WTC11 (cell line): ENCODE data around the gene ARHGDIG. TPM values are rescaled to one million over a fixed set of nuclear protein-coding genes. Genes with fewer than 3 reads are reported as not detected.
A peak's percentile ranks its signal among the peaks of the same experiment; 100 is the strongest.

Experiments used
- ATAC-seq: fragments of 200-7000 bp; cut with Tn5 transposase; 2 replicates; pipeline ENCODE4 v1.10.0; 2021; ENCODE audit warnings: mild to moderate bottlenecking, moderate library complexity
- CTCF ChIA-PET: fragments of 300-600 bp; sonication (Branson Sonifier 250); formaldehyde crosslinking; loops from one replicate; lab custom pipeline; 2021; ENCODE audit warnings: antibody characterized with exemption; lab: Charles Lee
- POLR2A ChIA-PET: fragments of 350-600 bp; sonication (Branson Sonifier 250); formaldehyde crosslinking; loops from one replicate; lab custom pipeline; 2021; ENCODE audit warnings: antibody characterized with exemption; lab: Charles Lee
- DNase-seq: peaks from one replicate; pipeline ENCODE4 v3.0.0; 2021; ENCODE audit warnings: low spot score
- H3K27ac Mint-ChIP-seq: 2 replicates; pipeline ENCODE4 v1.8.0; 2021; ENCODE audit warnings: mixed read lengths
- H3K27me3 Mint-ChIP-seq: 2 replicates; pipeline ENCODE4 v1.8.0; 2021; ENCODE audit warnings: low read depth, mild to moderate bottlenecking, moderate library complexity, mixed read lengths
- H3K36me3 Mint-ChIP-seq: 2 replicates; pipeline ENCODE4 v1.8.0; 2021; ENCODE audit warnings: mixed read lengths
- H3K4me1 Mint-ChIP-seq: 2 replicates; pipeline ENCODE4 v1.8.0; 2022; ENCODE audit warnings: mixed read lengths
- H3K4me3 Mint-ChIP-seq: 2 replicates; pipeline ENCODE4 v1.8.0; 2021; ENCODE audit warnings: mild to moderate bottlenecking, moderate library complexity, mixed read lengths
- H3K9me3 Mint-ChIP-seq: 2 replicates; pipeline ENCODE4 v1.8.0; 2021; ENCODE audit warnings: mixed read lengths
- CREB1 ChIP-seq: sonication (generic); formaldehyde crosslinking; IDR thresholded peaks from 2 replicates; pipeline ENCODE4 v1.8.0; 2023; ENCODE audit warnings: mild to moderate bottlenecking, missing genetic modification reagents
- ELF4 ChIP-seq: sonication (generic); formaldehyde crosslinking; IDR thresholded peaks from 2 replicates; pipeline ENCODE4 v1.8.1; 2022; ENCODE audit warnings: low read depth, mild to moderate bottlenecking, moderate library complexity, missing genetic modification reagents
- GRHL2 ChIP-seq: fragments of 250-450 bp; sonication (Bioruptor Pico); IDR thresholded peaks from 2 replicates; pipeline ENCODE4 v1.8.0; 2022; ENCODE audit warnings: mild to moderate bottlenecking, moderate library complexity; ENCODE audit not compliant: insufficient replicate concordance, severe bottlenecking
- NR1H2 ChIP-seq: sonication (generic); formaldehyde crosslinking; IDR thresholded peaks from 2 replicates; pipeline ENCODE4 v1.9.0; 2021; ENCODE audit warnings: mild to moderate bottlenecking, moderate library complexity, missing genetic modification reagents
- SMAD3 ChIP-seq: sonication (generic); formaldehyde crosslinking; IDR thresholded peaks from 2 replicates; pipeline ENCODE4 v1.8.0; 2022; ENCODE audit warnings: missing genetic modification reagents, mild to moderate bottlenecking, borderline replicate concordance
- ZBTB21 ChIP-seq: sonication (generic); formaldehyde crosslinking; IDR thresholded peaks from 2 replicates; pipeline ENCODE4 v1.8.1; 2023; ENCODE audit warnings: mild to moderate bottlenecking, missing genetic modification reagents, borderline replicate concordance
- ZNF396 ChIP-seq: fragments of 250-450 bp; sonication (Bioruptor Pico); IDR thresholded peaks from 2 replicates; pipeline ENCODE4 v1.8.0; 2021; ENCODE audit warnings: mild to moderate bottlenecking, moderate library complexity, borderline replicate concordance
- total RNA-seq: library from RNA; stranded (reverse); gene quantifications from 3 replicates; pipeline ENCODE4 v1.2.3, GENCODE V29; 2021
- TF ChIP-seq, protein P1 (sequence below): sonication (generic); formaldehyde crosslinking; IDR thresholded peaks from 2 replicates; pipeline ENCODE4 v1.8.1; 2023; ENCODE audit warnings: mild to moderate bottlenecking, missing genetic modification reagents, moderate library complexity
- TF ChIP-seq, protein P2 (sequence below): fragments of 250-450 bp; sonication (Bioruptor Pico); IDR thresholded peaks from 2 replicates; pipeline ENCODE4 v1.8.0; 2021; ENCODE audit warnings: mild to moderate bottlenecking
- TF ChIP-seq, protein P3 (sequence below): sonication (generic); formaldehyde crosslinking; IDR thresholded peaks from 2 replicates; pipeline ENCODE4 v1.8.0; 2022; ENCODE audit warnings: mild to moderate bottlenecking, missing genetic modification reagents
- TF ChIP-seq, protein P4 (sequence below): sonication (generic); formaldehyde crosslinking; conservative IDR thresholded peaks from 2 replicates; pipeline ENCODE4 v1.8.1; 2022; ENCODE audit warnings: mild to moderate bottlenecking, missing genetic modification reagents
- TF ChIP-seq, protein P5 (sequence below): fragments of 250-450 bp; sonication (Bioruptor Pico); IDR thresholded peaks from 2 replicates; pipeline ENCODE4 v1.9.0; 2021; ENCODE audit warnings: mild to moderate bottlenecking, borderline replicate concordance
- TF ChIP-seq, protein P6 (sequence below): sonication (generic); formaldehyde crosslinking; IDR thresholded peaks from 2 replicates; pipeline ENCODE4 v1.8.1; 2023; ENCODE audit warnings: mild to moderate bottlenecking, missing genetic modification reagents
- TF ChIP-seq, protein P7 (sequence below): sonication (generic); formaldehyde crosslinking; IDR thresholded peaks from 2 replicates; pipeline ENCODE4 v1.8.0; 2022; ENCODE audit warnings: missing genetic modification reagents
- TF ChIP-seq, protein P8 (sequence below): sonication (generic); formaldehyde crosslinking; IDR thresholded peaks from 2 replicates; pipeline ENCODE4 v1.8.0; 2022; ENCODE audit warnings: mild to moderate bottlenecking, missing genetic modification reagents

The ARHGDIG gene
- total RNA-seq, 1 experiment from 2014 or later: 4.0 TPM

DNA sequence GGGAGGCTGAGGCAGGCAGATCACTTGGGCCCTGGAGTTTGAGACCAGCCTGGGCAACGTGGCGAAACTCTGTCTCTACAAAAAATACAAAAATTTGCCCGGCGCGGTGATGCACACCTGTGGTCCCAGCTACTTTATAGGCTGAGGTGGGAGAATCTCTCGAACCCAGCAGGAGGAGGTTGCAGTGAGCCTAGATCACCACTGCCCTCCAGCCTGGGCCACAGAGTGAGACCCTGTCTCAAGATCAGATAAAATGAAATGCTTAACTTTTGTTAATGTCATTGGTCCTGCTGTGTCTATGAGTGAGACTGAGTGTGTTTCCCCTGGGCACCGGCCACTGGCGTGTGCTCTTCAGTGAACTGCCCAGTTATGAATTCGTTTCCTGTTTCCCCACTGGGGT is 35.3 kb upstream of the ARHGDIG start (continued):
- TF ChIP-seq ZNF396 (CRISPR knock-in tag): no peak
- TF ChIP-seq, protein P1, sequence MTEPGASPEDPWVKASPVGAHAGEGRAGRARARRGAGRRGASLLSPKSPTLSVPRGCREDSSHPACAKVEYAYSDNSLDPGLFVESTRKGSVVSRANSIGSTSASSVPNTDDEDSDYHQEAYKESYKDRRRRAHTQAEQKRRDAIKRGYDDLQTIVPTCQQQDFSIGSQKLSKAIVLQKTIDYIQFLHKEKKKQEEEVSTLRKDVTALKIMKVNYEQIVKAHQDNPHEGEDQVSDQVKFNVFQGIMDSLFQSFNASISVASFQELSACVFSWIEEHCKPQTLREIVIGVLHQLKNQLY: no peak
- TF ChIP-seq, protein P2, sequence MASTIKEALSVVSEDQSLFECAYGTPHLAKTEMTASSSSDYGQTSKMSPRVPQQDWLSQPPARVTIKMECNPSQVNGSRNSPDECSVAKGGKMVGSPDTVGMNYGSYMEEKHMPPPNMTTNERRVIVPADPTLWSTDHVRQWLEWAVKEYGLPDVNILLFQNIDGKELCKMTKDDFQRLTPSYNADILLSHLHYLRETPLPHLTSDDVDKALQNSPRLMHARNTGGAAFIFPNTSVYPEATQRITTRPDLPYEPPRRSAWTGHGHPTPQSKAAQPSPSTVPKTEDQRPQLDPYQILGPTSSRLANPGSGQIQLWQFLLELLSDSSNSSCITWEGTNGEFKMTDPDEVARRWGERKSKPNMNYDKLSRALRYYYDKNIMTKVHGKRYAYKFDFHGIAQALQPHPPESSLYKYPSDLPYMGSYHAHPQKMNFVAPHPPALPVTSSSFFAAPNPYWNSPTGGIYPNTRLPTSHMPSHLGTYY: no peak

DNA sequence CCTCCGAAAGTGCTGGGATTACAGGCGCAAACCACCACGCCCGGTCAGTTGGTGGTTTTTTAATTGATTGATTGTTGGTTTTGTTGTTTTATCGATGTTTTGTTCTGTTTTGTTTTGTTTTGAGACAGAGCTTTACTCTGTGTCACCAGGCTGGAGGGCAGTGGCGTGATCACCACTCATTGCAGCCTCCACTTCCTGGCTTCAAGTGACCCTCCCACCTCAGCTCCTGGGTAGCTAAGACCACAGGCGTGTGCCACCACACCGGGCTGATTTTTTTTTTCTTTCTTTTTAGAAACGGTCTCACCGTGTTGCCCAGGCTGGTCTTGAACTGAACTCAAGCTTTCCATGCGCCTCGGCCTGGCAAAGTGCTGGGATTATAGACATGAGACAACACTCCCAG is 33.4 kb upstream of the ARHGDIG start:
- H3K4me1 Mint-ChIP-seq: no peaks in the 10 kb centered on the region
- H3K9me3 Mint-ChIP-seq: no peaks in the 10 kb centered on the region
- H3K4me3 Mint-ChIP-seq: no peak overlapping the region
- ATAC-seq (no peak), DNase-seq (no peak)
- H3K27me3 Mint-ChIP-seq: no peaks in the 10 kb centered on the region
- POLR2A ChIA-PET: interaction anchor here (0.6 to 0.9 kb wide), 2 partner anchors 9 to 16 kb away, joined by 3 to 4 read pairs; no protein-coding TSS in a partner anchor
- peaks cover 6% of the 10 kb centered on the region; the same call in 1 of the 2 replicates for H3K36me3 Mint-ChIP-seq
- CTCF ChIA-PET: interaction anchor here (2.1 kb wide), 1 partner anchor 106 kb away, joined by 5 read pairs; no protein-coding TSS in a partner anchor
- TF ChIP-seq, protein P3, sequence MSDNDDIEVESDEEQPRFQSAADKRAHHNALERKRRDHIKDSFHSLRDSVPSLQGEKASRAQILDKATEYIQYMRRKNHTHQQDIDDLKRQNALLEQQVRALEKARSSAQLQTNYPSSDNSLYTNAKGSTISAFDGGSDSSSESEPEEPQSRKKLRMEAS (CRISPR knock-in tag): no peak
- TF ChIP-seq, protein P4, sequence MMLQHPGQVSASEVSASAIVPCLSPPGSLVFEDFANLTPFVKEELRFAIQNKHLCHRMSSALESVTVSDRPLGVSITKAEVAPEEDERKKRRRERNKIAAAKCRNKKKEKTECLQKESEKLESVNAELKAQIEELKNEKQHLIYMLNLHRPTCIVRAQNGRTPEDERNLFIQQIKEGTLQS (CRISPR knock-in tag): no peak
- TF ChIP-seq, protein P5, sequence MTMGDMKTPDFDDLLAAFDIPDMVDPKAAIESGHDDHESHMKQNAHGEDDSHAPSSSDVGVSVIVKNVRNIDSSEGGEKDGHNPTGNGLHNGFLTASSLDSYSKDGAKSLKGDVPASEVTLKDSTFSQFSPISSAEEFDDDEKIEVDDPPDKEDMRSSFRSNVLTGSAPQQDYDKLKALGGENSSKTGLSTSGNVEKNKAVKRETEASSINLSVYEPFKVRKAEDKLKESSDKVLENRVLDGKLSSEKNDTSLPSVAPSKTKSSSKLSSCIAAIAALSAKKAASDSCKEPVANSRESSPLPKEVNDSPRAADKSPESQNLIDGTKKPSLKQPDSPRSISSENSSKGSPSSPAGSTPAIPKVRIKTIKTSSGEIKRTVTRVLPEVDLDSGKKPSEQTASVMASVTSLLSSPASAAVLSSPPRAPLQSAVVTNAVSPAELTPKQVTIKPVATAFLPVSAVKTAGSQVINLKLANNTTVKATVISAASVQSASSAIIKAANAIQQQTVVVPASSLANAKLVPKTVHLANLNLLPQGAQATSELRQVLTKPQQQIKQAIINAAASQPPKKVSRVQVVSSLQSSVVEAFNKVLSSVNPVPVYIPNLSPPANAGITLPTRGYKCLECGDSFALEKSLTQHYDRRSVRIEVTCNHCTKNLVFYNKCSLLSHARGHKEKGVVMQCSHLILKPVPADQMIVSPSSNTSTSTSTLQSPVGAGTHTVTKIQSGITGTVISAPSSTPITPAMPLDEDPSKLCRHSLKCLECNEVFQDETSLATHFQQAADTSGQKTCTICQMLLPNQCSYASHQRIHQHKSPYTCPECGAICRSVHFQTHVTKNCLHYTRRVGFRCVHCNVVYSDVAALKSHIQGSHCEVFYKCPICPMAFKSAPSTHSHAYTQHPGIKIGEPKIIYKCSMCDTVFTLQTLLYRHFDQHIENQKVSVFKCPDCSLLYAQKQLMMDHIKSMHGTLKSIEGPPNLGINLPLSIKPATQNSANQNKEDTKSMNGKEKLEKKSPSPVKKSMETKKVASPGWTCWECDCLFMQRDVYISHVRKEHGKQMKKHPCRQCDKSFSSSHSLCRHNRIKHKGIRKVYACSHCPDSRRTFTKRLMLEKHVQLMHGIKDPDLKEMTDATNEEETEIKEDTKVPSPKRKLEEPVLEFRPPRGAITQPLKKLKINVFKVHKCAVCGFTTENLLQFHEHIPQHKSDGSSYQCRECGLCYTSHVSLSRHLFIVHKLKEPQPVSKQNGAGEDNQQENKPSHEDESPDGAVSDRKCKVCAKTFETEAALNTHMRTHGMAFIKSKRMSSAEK: no peak
- TF ChIP-seq, protein P6, sequence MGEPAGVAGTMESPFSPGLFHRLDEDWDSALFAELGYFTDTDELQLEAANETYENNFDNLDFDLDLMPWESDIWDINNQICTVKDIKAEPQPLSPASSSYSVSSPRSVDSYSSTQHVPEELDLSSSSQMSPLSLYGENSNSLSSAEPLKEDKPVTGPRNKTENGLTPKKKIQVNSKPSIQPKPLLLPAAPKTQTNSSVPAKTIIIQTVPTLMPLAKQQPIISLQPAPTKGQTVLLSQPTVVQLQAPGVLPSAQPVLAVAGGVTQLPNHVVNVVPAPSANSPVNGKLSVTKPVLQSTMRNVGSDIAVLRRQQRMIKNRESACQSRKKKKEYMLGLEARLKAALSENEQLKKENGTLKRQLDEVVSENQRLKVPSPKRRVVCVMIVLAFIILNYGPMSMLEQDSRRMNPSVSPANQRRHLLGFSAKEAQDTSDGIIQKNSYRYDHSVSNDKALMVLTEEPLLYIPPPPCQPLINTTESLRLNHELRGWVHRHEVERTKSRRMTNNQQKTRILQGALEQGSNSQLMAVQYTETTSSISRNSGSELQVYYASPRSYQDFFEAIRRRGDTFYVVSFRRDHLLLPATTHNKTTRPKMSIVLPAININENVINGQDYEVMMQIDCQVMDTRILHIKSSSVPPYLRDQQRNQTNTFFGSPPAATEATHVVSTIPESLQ: no peak
- no peak for TF ChIP-seq GRHL2 (CRISPR knock-in tag)
- no peak for TF ChIP-seq ELF4 (CRISPR knock-in tag)
- TF ChIP-seq, protein P1: no peak
- TF ChIP-seq SMAD3 (CRISPR knock-in tag): no peak
- TF ChIP-seq CREB1: no peak
- TF ChIP-seq, protein P7, sequence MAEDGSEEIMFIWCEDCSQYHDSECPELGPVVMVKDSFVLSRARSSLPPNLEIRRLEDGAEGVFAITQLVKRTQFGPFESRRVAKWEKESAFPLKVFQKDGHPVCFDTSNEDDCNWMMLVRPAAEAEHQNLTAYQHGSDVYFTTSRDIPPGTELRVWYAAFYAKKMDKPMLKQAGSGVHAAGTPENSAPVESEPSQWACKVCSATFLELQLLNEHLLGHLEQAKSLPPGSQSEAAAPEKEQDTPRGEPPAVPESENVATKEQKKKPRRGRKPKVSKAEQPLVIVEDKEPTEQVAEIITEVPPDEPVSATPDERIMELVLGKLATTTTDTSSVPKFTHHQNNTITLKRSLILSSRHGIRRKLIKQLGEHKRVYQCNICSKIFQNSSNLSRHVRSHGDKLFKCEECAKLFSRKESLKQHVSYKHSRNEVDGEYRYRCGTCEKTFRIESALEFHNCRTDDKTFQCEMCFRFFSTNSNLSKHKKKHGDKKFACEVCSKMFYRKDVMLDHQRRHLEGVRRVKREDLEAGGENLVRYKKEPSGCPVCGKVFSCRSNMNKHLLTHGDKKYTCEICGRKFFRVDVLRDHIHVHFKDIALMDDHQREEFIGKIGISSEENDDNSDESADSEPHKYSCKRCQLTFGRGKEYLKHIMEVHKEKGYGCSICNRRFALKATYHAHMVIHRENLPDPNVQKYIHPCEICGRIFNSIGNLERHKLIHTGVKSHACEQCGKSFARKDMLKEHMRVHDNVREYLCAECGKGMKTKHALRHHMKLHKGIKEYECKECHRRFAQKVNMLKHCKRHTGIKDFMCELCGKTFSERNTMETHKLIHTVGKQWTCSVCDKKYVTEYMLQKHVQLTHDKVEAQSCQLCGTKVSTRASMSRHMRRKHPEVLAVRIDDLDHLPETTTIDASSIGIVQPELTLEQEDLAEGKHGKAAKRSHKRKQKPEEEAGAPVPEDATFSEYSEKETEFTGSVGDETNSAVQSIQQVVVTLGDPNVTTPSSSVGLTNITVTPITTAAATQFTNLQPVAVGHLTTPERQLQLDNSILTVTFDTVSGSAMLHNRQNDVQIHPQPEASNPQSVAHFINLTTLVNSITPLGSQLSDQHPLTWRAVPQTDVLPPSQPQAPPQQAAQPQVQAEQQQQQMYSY (CRISPR knock-in tag): no peak
- TF ChIP-seq, protein P8, sequence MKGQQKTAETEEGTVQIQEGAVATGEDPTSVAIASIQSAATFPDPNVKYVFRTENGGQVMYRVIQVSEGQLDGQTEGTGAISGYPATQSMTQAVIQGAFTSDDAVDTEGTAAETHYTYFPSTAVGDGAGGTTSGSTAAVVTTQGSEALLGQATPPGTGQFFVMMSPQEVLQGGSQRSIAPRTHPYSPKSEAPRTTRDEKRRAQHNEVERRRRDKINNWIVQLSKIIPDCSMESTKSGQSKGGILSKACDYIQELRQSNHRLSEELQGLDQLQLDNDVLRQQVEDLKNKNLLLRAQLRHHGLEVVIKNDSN (CRISPR knock-in tag): no peak
- no peak for TF ChIP-seq ZBTB21 (CRISPR knock-in tag)
- TF ChIP-seq NR1H2: no peak
- TF ChIP-seq, all 79 proteins: peak for 0
- peak overlapping the region; percentile 86 for H3K27ac Mint-ChIP-seq
